ENCODE measurements around the gene PTPN4.
"Not testable (repeated sequence)": the region's sequence is repeated elsewhere in the genome, so short reads cannot be mapped to it uniquely, and the experiment has no call there.

PTPN4 gene

DNA sequence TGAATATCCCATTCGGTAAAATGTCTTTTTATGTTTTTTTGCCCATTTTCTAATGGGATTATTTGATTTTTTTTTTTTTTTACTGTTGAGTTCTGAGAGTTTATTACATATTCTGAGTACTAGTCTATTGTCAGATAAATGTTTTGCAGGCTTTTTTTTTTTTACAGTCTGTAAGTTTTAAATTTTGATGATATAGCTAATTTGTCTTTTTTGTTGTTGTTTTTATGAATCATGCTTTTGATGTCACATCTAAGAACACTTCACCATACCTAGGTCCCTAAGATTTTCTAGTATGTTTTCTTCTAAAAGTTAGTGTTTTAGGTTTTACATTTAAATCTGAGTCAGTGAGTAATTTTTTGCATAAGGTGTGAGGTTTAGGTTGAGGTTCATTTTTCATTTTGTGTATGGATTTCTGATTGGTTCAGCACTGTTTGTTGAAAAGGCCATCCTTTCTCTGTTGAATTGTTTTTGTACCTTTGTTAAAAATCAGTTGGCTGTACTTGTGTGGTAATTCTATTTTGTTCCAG lies 40.7 kb downstream of the PTPN4 start:
- no peak overlapping the region for H3K27ac ChIP-seq (ENCODE audit: insufficient read depth, low read length, poor library complexity, severe bottlenecking)
- H3K4me1 ChIP-seq (ENCODE audit: control insufficient read depth, insufficient read depth, low read length, poor library complexity, severe bottlenecking): peaks cover 2% of the 10 kb centered on the region
- H3K27me3 ChIP-seq (replicated peaks; ENCODE audit: control insufficient read depth, insufficient read depth, low read length, poor library complexity, severe bottlenecking): no peaks in the 10 kb centered on the region
- H3K4me3 ChIP-seq (ENCODE audit: insufficient read depth, low read depth, low read length, poor library complexity, severe bottlenecking): no peak overlapping the region
- no peak for DNase-seq
- H3K36me3 ChIP-seq (ENCODE audit: control insufficient read depth, insufficient read depth, low read length): no peaks in the 10 kb centered on the region
- no peaks in the 10 kb centered on the region for H3K9me3 ChIP-seq (ENCODE audit: control insufficient read depth, low read length)

- Histone ChIP-seq H3K4me1 (ENCODE audit: control insufficient read depth, insufficient read depth, low read length, poor library complexity, severe bottlenecking) (peaks cover 2% of the 10 kb centered on the region), H3K9me3 (ENCODE audit: control insufficient read depth, low read length) (no peaks in the 10 kb centered on the region), H3K36me3 (ENCODE audit: control insufficient read depth, insufficient read depth, low read length) (no peaks in the 10 kb centered on the region), H3K27ac (ENCODE audit: insufficient read depth, low read length, poor library complexity, severe bottlenecking) (no peak overlapping the region), H3K27me3 (replicated peaks; ENCODE audit: control insufficient read depth, insufficient read depth, low read length, poor library complexity, severe bottlenecking) (no peaks in the 10 kb centered on the region), H3K4me3 (ENCODE audit: insufficient read depth, low read depth, low read length, poor library complexity, severe bottlenecking) (no peak overlapping the region)
- no peak for DNase-seq
These were observed 41.3 kb downstream of the PTPN4 start for GRCh38 chr2:119801040-119801439.

DNA sequence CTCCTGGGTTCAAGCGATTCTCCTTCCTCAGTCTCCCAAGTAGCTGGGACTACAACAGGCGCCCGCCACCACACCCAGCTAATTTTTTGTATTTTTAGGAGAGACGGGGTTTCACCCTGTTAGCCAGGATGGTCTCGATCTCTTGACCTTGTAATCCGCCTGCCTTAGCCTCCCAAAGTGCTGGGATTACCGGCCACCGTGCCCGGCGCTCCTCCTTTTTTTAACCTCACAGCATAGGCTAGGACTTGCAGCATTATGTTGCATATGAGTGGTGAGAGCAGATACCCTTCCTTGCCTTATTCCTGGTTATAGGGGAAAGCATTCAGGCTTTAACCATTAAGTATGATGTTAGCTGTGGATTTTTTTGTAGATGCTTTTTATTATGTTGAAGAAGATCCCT lies 42.3 kb downstream of the PTPN4 start:
- not testable (repeated sequence) for DNase-seq; H3K36me3 ChIP-seq (ENCODE audit: control insufficient read depth, insufficient read depth, low read length); H3K4me3 ChIP-seq (ENCODE audit: insufficient read depth, low read depth, low read length, poor library complexity, severe bottlenecking); H3K4me1 ChIP-seq (ENCODE audit: control insufficient read depth, insufficient read depth, low read length, poor library complexity, severe bottlenecking); H3K9me3 ChIP-seq (ENCODE audit: control insufficient read depth, low read length); H3K27ac ChIP-seq (ENCODE audit: insufficient read depth, low read length, poor library complexity, severe bottlenecking); H3K27me3 ChIP-seq (replicated peaks; ENCODE audit: control insufficient read depth, insufficient read depth, low read length, poor library complexity, severe bottlenecking)

DNA sequence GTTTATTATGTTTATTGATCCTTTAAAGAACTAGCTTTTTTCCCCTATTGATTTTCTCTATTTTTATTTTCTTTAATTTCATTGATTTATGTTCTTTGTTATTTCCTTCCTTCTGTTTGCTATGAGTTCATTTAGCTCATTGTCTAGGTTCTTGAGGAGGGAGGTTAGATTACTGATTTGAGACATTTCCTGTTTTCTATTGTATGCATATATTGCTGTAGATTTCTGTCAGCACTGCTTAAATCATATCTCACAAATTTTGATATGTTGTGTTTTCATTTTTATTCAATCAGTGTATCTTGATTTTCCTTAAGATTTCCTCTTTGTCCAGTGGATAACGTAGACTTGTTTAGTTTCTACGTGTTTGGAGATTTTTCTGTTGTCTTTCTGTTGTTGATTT lies 43.4 kb downstream of the PTPN4 start:
- Histone ChIP-seq H3K36me3 (ENCODE audit: control insufficient read depth, insufficient read depth, low read length) (no peaks in the 10 kb centered on the region), H3K4me1 (ENCODE audit: control insufficient read depth, insufficient read depth, low read length, poor library complexity, severe bottlenecking) (peaks cover 2% of the 10 kb centered on the region), H3K9me3 (ENCODE audit: control insufficient read depth, low read length) (no peaks in the 10 kb centered on the region), H3K27me3 (replicated peaks; ENCODE audit: control insufficient read depth, insufficient read depth, low read length, poor library complexity, severe bottlenecking) (no peaks in the 10 kb centered on the region), H3K27ac (ENCODE audit: insufficient read depth, low read length, poor library complexity, severe bottlenecking) (no peak overlapping the region), H3K4me3 (ENCODE audit: insufficient read depth, low read depth, low read length, poor library complexity, severe bottlenecking) (no peak overlapping the region)
- DNase-seq: no peak

GRCh38 chr2:119804409-119804808 lies 44.7 kb downstream of the PTPN4 start:
- not testable (repeated sequence) for H3K4me3 ChIP-seq (ENCODE audit: insufficient read depth, low read depth, low read length, poor library complexity, severe bottlenecking); H3K9me3 ChIP-seq (ENCODE audit: control insufficient read depth, low read length); H3K27ac ChIP-seq (ENCODE audit: insufficient read depth, low read length, poor library complexity, severe bottlenecking); DNase-seq; H3K4me1 ChIP-seq (ENCODE audit: control insufficient read depth, insufficient read depth, low read length, poor library complexity, severe bottlenecking); H3K36me3 ChIP-seq (ENCODE audit: control insufficient read depth, insufficient read depth, low read length); H3K27me3 ChIP-seq (replicated peaks; ENCODE audit: control insufficient read depth, insufficient read depth, low read length, poor library complexity, severe bottlenecking)

- Histone ChIP-seq H3K9me3 (ENCODE audit: control insufficient read depth, low read length) (no peaks in the 10 kb centered on the region), H3K27me3 (replicated peaks; ENCODE audit: control insufficient read depth, insufficient read depth, low read length, poor library complexity, severe bottlenecking) (no peaks in the 10 kb centered on the region), H3K4me1 (ENCODE audit: control insufficient read depth, insufficient read depth, low read length, poor library complexity, severe bottlenecking) (no peaks in the 10 kb centered on the region), H3K36me3 (ENCODE audit: control insufficient read depth, insufficient read depth, low read length) (no peaks in the 10 kb centered on the region), H3K27ac (ENCODE audit: insufficient read depth, low read length, poor library complexity, severe bottlenecking) (no peak overlapping the region), H3K4me3 (ENCODE audit: insufficient read depth, low read depth, low read length, poor library complexity, severe bottlenecking) (no peak overlapping the region)
- DNase-seq: no peak
These were observed 48.9 kb downstream of the PTPN4 start for GRCh38 chr2:119808516-119809147.

- no peak for DNase-seq
- no peaks in the 10 kb centered on the region for H3K4me1 ChIP-seq (ENCODE audit: control insufficient read depth, insufficient read depth, low read length, poor library complexity, severe bottlenecking)
- H3K9me3 ChIP-seq (ENCODE audit: control insufficient read depth, low read length): no peaks in the 10 kb centered on the region
- H3K4me3 ChIP-seq (ENCODE audit: insufficient read depth, low read depth, low read length, poor library complexity, severe bottlenecking): no peak overlapping the region
- no peaks in the 10 kb centered on the region for H3K27me3 ChIP-seq (replicated peaks; ENCODE audit: control insufficient read depth, insufficient read depth, low read length, poor library complexity, severe bottlenecking)
- H3K36me3 ChIP-seq (ENCODE audit: control insufficient read depth, insufficient read depth, low read length): no peaks in the 10 kb centered on the region
- no peak overlapping the region for H3K27ac ChIP-seq (ENCODE audit: insufficient read depth, low read length, poor library complexity, severe bottlenecking)
These were observed 49.8 kb downstream of the PTPN4 start for GRCh38 chr2:119809339-119810048.

GRCh38 chr2:119810049-119810630 lies 50.4 kb downstream of the PTPN4 start:
- no peak for DNase-seq
- Histone ChIP-seq H3K27ac (ENCODE audit: insufficient read depth, low read length, poor library complexity, severe bottlenecking) (no peak overlapping the region), H3K4me1 (ENCODE audit: control insufficient read depth, insufficient read depth, low read length, poor library complexity, severe bottlenecking) (no peaks in the 10 kb centered on the region), H3K36me3 (ENCODE audit: control insufficient read depth, insufficient read depth, low read length) (no peaks in the 10 kb centered on the region), H3K27me3 (replicated peaks; ENCODE audit: control insufficient read depth, insufficient read depth, low read length, poor library complexity, severe bottlenecking) (no peaks in the 10 kb centered on the region), H3K4me3 (ENCODE audit: insufficient read depth, low read depth, low read length, poor library complexity, severe bottlenecking) (no peak overlapping the region), H3K9me3 (ENCODE audit: control insufficient read depth, low read length) (no peaks in the 10 kb centered on the region)

- peaks cover 5% of the 10 kb centered on the region for H3K36me3 ChIP-seq (ENCODE audit: control insufficient read depth, insufficient read depth, low read length)
- no peak overlapping the region for H3K27ac ChIP-seq (ENCODE audit: insufficient read depth, low read length, poor library complexity, severe bottlenecking)
- H3K4me1 ChIP-seq (ENCODE audit: control insufficient read depth, insufficient read depth, low read length, poor library complexity, severe bottlenecking): no peaks in the 10 kb centered on the region
- no peak overlapping the region for H3K4me3 ChIP-seq (ENCODE audit: insufficient read depth, low read depth, low read length, poor library complexity, severe bottlenecking)
- no peak for DNase-seq
- no peaks in the 10 kb centered on the region for H3K9me3 ChIP-seq (ENCODE audit: control insufficient read depth, low read length)
- H3K27me3 ChIP-seq (replicated peaks; ENCODE audit: control insufficient read depth, insufficient read depth, low read length, poor library complexity, severe bottlenecking): no peaks in the 10 kb centered on the region
These were observed 54.5 kb downstream of the PTPN4 start for GRCh38 chr2:119814216-119814615.

DNA sequence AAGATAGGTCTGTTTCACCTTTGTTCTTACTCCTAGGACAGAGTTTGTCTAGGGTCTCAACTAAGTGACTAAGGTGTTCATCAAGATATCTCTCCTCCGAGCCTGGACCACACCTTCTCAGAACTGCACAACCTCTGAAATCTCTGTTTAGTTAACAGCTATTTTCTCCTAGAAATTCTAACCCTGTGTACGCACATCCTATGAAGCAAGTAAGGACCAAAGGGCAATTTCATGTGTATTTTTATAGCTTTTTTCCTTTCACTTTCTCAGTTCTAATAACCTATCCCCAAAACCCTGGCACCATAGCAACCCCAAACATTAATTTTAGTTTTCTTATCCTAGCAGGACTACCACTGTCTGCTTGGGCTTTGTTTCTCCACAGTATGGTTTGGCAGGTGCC lies 59.1 kb downstream of the PTPN4 start:
- no peaks in the 10 kb centered on the region for H3K27me3 ChIP-seq (replicated peaks; ENCODE audit: control insufficient read depth, insufficient read depth, low read length, poor library complexity, severe bottlenecking)
- no peak for DNase-seq
- H3K27ac ChIP-seq (ENCODE audit: insufficient read depth, low read length, poor library complexity, severe bottlenecking): no peak overlapping the region
- H3K4me1 ChIP-seq (ENCODE audit: control insufficient read depth, insufficient read depth, low read length, poor library complexity, severe bottlenecking): no peaks in the 10 kb centered on the region
- peaks cover 5% of the 10 kb centered on the region for H3K36me3 ChIP-seq (ENCODE audit: control insufficient read depth, insufficient read depth, low read length)
- no peaks in the 10 kb centered on the region for H3K9me3 ChIP-seq (ENCODE audit: control insufficient read depth, low read length)
- no peak overlapping the region for H3K4me3 ChIP-seq (ENCODE audit: insufficient read depth, low read depth, low read length, poor library complexity, severe bottlenecking)
